ENCODE measurements around the gene ARL5C.

GRCh38 chr17:39191750-39192510 is 26.0 kb upstream of the ARL5C start:
- TF ChIP-seq IRF2 (CRISPR knock-in tag; IDR thresholded peaks at IDR 0.05; ENCODE audit: borderline replicate concordance, low read depth) (no peak), NFE2L1 (CRISPR knock-in tag; IDR thresholded peaks at IDR 0.05) (no peak), KAT7 (CRISPR knock-in tag; IDR thresholded peaks at IDR 0.05; ENCODE audit: borderline replicate concordance) (no peak), NFYB (CRISPR knock-in tag; conservative IDR thresholded peaks at IDR 0.05; ENCODE audit: low read depth) (no peak), RELA (CRISPR knock-in tag; IDR thresholded peaks at IDR 0.05; ENCODE audit: borderline replicate concordance) (no peak), CTCF (IDR thresholded peaks at IDR 0.05) (no peak)

Data from WTC11 (cell line).